Psoas muscle (tissue), 8 donors: Measurements from ENCODE around the gene CCL25. TPM values are rescaled to one million over a fixed set of nuclear protein-coding genes. Genes with fewer than 3 reads are reported as not detected.
A peak's percentile ranks its signal among the peaks of the same experiment; 100 is the strongest.

Experiments used
- ATAC-seq, 4 donors: fragments of 200-7000 bp; cut with Tn5 transposase; one replicate each; pipeline ENCODE4 v1.9.1; 2020; ENCODE audit warnings: moderate library complexity in 3 of 4, mild to moderate bottlenecking in 2 of 4
- DNase-seq, 2 donors: peaks; one replicate each; pipeline ENCODE4 v3.0.0-alpha.2; 2020
- H3K27ac ChIP-seq: fragments of 200-600 bp; one replicate; pipeline ENCODE4 v1.8.0; 2022
- H3K27me3 ChIP-seq, 3 donors: fragments of 200-600 bp in 1 of 3; one replicate each; pipeline versions ENCODE4 v1.6.1 to v1.8.0; 2013 to 2022; ENCODE audit warnings: low read length in 2 of 3, mild to moderate bottlenecking in 2 of 3, moderate library complexity in 1 of 3; ENCODE audit not compliant: insufficient read depth in 3 of 3
- H3K36me3 ChIP-seq, 2 donors: fragments of 200-600 bp in 1 of 2; one replicate each; pipeline versions ENCODE4 v1.6.1 to v1.8.0; 2013 to 2022; ENCODE audit warnings: low read depth in 1 of 2, mild to moderate bottlenecking in 1 of 2, moderate library complexity in 1 of 2; ENCODE audit not compliant: insufficient read depth in 1 of 2
- H3K4me1 ChIP-seq: fragments of 200-600 bp; one replicate; pipeline ENCODE4 v1.8.0; 2022
- H3K4me3 ChIP-seq: fragments of 200-600 bp; one replicate; pipeline ENCODE4 v1.8.0; 2022; ENCODE audit warnings: mild to moderate bottlenecking
- H3K9me3 ChIP-seq: fragments of 200-600 bp; one replicate; pipeline ENCODE4 v1.8.0; 2022
- CTCF ChIP-seq: fragments of 200-600 bp; IDR thresholded peaks from one replicate; pipeline ENCODE4 v1.8.0; 2022; ENCODE audit warnings: antibody characterized with exemption
- WGBS, 3 donors: extraction: QIAGEN DNeasy Blood & Tissue Kit; methylation state at CpG; one replicate each; pipeline versions ENCODE4 v1.1.6 to v1.1.7; 2013; 5-methylcytosine and 5-hydroxymethylcytosine counted together
- intact Hi-C, 2 donors: fragments of 100-400 bp; cut with DNase I; formaldehyde crosslinking; loops; one replicate each; pipeline versions ENCODE4 v1.11.0 to v1.14.2; 2022
- polyA plus RNA-seq, 3 donors: library from polyadenylated mRNA; stranded (reverse); fragments of 200-250 nt; gene quantifications; one replicate each; pipeline ENCODE4 v1.2.3, GENCODE V29; 2013
- total RNA-seq, 4 donors: library from RNA; stranded (reverse); fragmentation: NEBNext Ultra II Directional in 2 of 4; extraction: Animal tissue kit (Norgen Biotek cat#: 25700) in 2 of 4; gene quantifications; one replicate each; pipeline versions ENCODE4 v1.2.1 to v1.2.4, GENCODE V29; 2021 to 2023
- donor health status: healthy with polysubstance abuse.
- donor health status: DM: no; HTN: no; CAD: no; lungs with moderate emphysema.
- donor health status: Bipolar disorder and iron deficiency.
- donor health status: healthy.
- donor health status: DM: yes; HTN: yes; CAD: no.
- donor health status: DM: no; HTN: no; CAD: no.
- donor health status: DM: no; HTN: no; CAD: no.
- donor health status: DM: yes; HTN: yes; CAD: no.

Gene CCL25
- total and polyA plus RNA-seq, 7 donors: 0.22 TPM; not detected in 6

- peaks cover 9% of the 10 kb centered on the region for H3K9me3 ChIP-seq
- no peak for DNase-seq
- intact Hi-C loops: no loop called here
- WGBS, 3 donors: 89 to 91% (median 90%) methylated on average over 24 of the region's 24 CpGs
- no peak overlapping the region for H3K4me3 ChIP-seq
- H3K27me3 ChIP-seq: no peaks in the 10 kb centered on the region
- ATAC-seq: no peak
- no peaks in the 10 kb centered on the region for H3K36me3 ChIP-seq
- no peak for TF ChIP-seq CTCF
- H3K27ac ChIP-seq: no peak overlapping the region
- no peaks in the 10 kb centered on the region for H3K4me1 ChIP-seq
These were observed 12.6 kb downstream of the CCL25 start for GRCh38 chr19:8064911-8065874.

DNA sequence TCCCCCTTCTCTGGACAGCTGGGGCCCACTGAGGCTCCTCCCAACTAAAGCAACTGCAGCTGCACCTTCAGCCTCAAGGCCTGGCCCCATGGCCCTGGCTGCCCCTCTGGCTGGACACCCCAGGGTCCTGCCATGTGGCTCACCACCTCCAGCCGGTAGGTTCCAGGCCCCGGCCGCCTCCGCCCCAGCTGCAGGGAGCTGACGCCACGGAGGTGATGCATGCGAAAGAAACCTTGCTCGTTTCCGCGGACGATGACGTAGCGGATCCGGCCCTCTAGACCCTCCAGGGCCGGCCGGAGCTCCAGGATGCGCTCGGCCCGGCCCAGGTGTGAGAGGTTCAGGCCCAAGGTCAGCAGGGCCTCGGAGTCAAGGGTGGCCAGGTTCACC is 13.3 kb downstream of the CCL25 start:
- Histone ChIP-seq H3K27me3 (no peaks in the 10 kb centered on the region), H3K27ac (no peak overlapping the region), H3K4me1 (no peaks in the 10 kb centered on the region), H3K4me3 (no peak overlapping the region), H3K36me3 (no peaks in the 10 kb centered on the region), H3K9me3 (peaks cover 9% of the 10 kb centered on the region)
- WGBS, 3 donors: 92 to 94% (median 93%) methylated on average over 20 of the region's 20 CpGs
- no peak for DNase-seq
- no peak for ATAC-seq
- intact Hi-C loops: no loop called here
- no peak for TF ChIP-seq CTCF

- 77 to 81% (median 81%) methylated on average over 13 of the region's 13 CpGs for WGBS, 3 donors
- Histone ChIP-seq H3K27me3 (peaks cover 0 to 2% (median 0%) of the 10 kb centered on the region in 3 donors), H3K36me3 (no peaks in the 10 kb centered on the region), H3K4me1 (no peaks in the 10 kb centered on the region), H3K27ac (no peak overlapping the region), H3K4me3 (no peak overlapping the region), H3K9me3 (peaks cover 10% of the 10 kb centered on the region)
- ATAC-seq: no peak
- peak; percentile 39 for TF ChIP-seq CTCF
- intact Hi-C loops: no loop called here
- DNase-seq: no peak
These were observed 16.8 kb downstream of the CCL25 start for GRCh38 chr19:8069096-8069973.

DNA sequence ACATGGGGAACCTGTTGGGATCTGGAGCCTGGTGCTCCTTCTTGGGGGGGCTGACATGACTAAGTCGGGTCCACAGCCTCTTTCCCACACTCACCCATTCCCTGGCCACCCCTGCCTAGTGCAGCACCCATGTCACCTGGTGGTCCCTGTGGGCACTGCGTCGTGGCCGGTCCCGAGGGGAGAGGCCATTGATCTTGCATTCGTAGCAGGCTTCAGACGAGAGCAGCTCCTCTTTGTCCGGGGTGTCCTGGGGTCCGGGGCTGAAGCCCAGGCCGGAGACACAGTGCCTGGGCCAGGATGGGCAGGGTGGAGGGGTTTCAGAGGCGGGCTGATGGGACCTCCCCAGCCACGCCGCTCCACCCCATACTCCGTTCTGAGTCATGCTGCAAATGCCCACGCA is 19.4 kb downstream of the CCL25 start:
- no peak for ATAC-seq
- Histone ChIP-seq H3K4me1 (no peaks in the 10 kb centered on the region), H3K4me3 (no peak overlapping the region), H3K27ac (no peak overlapping the region), H3K27me3 (peaks cover 0 to 2% (median 0%) of the 10 kb centered on the region in 3 donors), H3K36me3 (no peaks in the 10 kb centered on the region), H3K9me3 (peaks cover 15% of the 10 kb centered on the region)
- WGBS, 3 donors: 89 to 92% (median 91%) methylated on average over 15 of the region's 15 CpGs
- intact Hi-C loops: no loop called here
- no peak for DNase-seq
- no peak for TF ChIP-seq CTCF
